Central memory CD8-positive, alpha-beta T cell (primary cell): ENCODE measurements around the gene CCDC93.
A peak's percentile ranks its signal among the peaks of the same experiment; 100 is the strongest.
"Not testable (repeated sequence)": the region's sequence is repeated elsewhere in the genome, so short reads cannot be mapped to it uniquely, and the experiment has no call there.

Experiments used
- ATAC-seq: fragments of 150-1000 bp; cut with Tn5 transposase; replicated peaks from 2 replicates; pipeline ENCODE4 v1.10.0; 2022; ENCODE audit warnings: mild to moderate bottlenecking, moderate FRiP score, moderate number of reproducible peaks; ENCODE audit not compliant: poor library complexity, severe bottlenecking; ENCODE audit errors: extremely low read depth
- DNase-seq, 2 donors: peaks; one replicate each; pipeline ENCODE4 v3.0.0; 2021; ENCODE audit warnings: low spot score in 2 of 2
- H3K27ac Mint-ChIP-seq: one replicate; pipeline ENCODE4 v1.8.0; 2022; ENCODE audit warnings: low read depth, mild to moderate bottlenecking, moderate library complexity, mixed read lengths
- H3K27me3 Mint-ChIP-seq: one replicate; pipeline ENCODE4 v1.8.0; 2022; ENCODE audit warnings: mixed read lengths
- H3K36me3 Mint-ChIP-seq: one replicate; pipeline ENCODE4 v1.8.0; 2022; ENCODE audit warnings: mild to moderate bottlenecking, moderate library complexity, mixed read lengths; ENCODE audit not compliant: insufficient read depth
- H3K4me1 Mint-ChIP-seq: one replicate; pipeline ENCODE4 v1.8.0; 2022; ENCODE audit warnings: mixed read lengths
- H3K4me3 Mint-ChIP-seq: one replicate; pipeline ENCODE4 v1.8.0; 2022; ENCODE audit warnings: mild to moderate bottlenecking, moderate library complexity, mixed read lengths
- H3K9me3 Mint-ChIP-seq: one replicate; pipeline ENCODE4 v1.8.0; 2022; ENCODE audit warnings: mixed read lengths

The CCDC93 gene

DNA sequence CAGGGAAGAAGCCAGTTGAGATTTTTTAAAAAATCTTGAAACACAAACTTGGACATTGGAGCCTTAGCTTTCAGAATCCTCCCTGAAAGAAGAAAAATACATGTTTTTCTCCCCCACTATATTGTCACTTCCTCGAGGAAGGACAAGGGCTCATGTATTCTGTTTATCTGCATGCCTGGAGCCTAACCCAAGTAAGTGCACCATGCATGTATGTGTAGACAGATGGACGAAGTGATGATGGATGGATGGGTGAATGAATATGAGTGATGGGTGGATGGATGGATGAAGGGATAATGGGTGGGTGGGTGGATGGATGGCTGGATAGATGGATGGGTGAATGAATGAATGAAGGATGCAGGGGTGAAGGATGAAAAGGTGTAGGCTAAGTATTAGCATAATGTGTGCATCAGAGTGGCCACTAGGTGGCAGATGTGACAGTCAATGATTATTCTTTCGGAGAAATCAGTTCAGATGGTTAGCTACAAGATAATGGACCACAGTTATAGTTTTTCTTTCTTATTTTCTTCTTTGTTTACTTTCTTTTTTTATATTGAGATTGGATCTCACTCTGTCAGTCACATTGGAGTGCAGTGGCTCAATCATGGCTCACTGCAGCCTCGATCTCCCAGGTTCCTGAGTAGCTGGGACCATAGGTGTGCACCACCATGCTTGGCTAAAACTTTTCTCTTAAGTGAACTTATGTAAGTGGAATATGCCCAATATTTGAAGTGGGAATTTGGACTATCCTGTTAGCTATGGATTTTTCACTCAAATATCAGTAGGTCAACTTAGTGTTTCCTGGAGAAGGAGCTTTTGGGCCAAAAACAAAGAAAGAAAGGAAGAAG, 18.5 kb upstream of the CCDC93 start:
- H3K36me3 Mint-ChIP-seq = no peaks in the 10 kb centered on the region
- H3K4me1 Mint-ChIP-seq = no peaks in the 10 kb centered on the region
- H3K27ac Mint-ChIP-seq = no peak overlapping the region
- peaks cover 6% of the 10 kb centered on the region for H3K9me3 Mint-ChIP-seq
- ATAC-seq = peak; percentile 43
- no peak for DNase-seq
- no peak overlapping the region for H3K4me3 Mint-ChIP-seq
- H3K27me3 Mint-ChIP-seq = peaks cover 68% of the 10 kb centered on the region

DNA sequence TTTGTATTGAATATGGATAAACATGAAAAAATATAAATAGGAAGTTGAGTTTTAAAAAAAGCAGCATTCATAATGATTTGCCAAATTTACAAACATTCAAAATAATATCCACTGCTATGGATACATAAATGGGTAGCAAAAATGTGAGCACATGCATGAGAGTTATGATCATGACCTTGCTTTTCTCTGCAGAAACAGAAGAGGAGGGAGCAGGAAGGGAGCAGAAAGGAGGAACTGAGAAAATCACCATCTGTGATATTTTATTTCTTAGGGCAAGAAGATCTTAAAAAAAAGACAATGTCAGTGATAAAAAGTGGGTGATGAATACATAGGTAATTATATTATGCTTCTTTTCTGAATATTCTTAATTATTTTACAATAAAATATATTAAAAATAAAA, 17.7 kb upstream of the CCDC93 start:
- H3K4me3 Mint-ChIP-seq = no peak overlapping the region
- no peak for ATAC-seq
- H3K36me3 Mint-ChIP-seq = no peaks in the 10 kb centered on the region
- peaks cover 68% of the 10 kb centered on the region for H3K27me3 Mint-ChIP-seq
- no peak overlapping the region for H3K27ac Mint-ChIP-seq
- DNase-seq = no peak
- H3K4me1 Mint-ChIP-seq = no peaks in the 10 kb centered on the region
- peaks cover 6% of the 10 kb centered on the region for H3K9me3 Mint-ChIP-seq

DNA sequence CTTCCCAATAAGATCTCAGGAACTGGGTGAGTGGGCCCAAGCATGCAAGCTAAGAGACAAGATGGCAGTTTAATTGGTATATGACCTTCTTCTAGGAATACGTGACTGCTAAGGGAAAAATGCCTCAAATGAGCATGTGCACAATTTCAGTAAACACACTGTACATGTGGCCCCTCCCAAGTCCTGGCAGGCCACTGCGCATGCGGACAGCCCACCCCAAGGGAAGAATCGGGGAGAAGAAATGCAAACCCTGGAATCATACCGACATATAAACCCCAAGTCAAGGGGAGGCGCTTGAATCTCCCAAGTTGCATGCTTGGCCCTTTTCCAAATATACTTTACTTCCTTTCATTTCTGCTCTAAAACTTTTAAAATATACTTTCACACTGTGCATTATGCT, 15.2 kb upstream of the CCDC93 start:
- ATAC-seq (no peak), DNase-seq (no peak)
- Mint-ChIP-seq H3K4me3 (no peak overlapping the region), H3K27ac (no peak overlapping the region), H3K9me3 (no peaks in the 10 kb centered on the region), H3K27me3 (peaks cover 55% of the 10 kb centered on the region), H3K4me1 (no peaks in the 10 kb centered on the region), H3K36me3 (no peaks in the 10 kb centered on the region)

DNA sequence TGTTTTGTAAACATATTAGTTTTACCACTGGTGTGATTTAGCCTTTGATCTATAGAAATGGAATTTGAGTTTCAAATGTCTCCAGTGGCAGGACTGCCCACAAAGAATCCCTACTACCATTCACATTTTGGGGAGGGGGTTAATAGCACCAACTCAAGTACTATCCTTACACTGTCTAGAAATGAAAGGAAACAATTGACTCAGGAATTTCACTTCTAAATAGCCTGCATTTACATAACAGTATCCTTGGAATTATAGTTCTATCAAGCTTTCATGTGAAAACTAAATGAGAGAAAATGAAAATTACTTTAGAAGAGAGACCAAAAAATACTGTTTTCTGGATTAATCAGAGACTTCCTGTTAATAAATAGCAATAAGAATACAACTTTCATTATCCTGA, 7.5 kb upstream of the CCDC93 start:
- DNase-seq (no peak), ATAC-seq (no peak)
- Mint-ChIP-seq H3K4me1 (no peaks in the 10 kb centered on the region), H3K9me3 (no peaks in the 10 kb centered on the region), H3K36me3 (no peaks in the 10 kb centered on the region), H3K27ac (no peak overlapping the region), H3K4me3 (no peak overlapping the region), H3K27me3 (peaks cover 35% of the 10 kb centered on the region)

DNA sequence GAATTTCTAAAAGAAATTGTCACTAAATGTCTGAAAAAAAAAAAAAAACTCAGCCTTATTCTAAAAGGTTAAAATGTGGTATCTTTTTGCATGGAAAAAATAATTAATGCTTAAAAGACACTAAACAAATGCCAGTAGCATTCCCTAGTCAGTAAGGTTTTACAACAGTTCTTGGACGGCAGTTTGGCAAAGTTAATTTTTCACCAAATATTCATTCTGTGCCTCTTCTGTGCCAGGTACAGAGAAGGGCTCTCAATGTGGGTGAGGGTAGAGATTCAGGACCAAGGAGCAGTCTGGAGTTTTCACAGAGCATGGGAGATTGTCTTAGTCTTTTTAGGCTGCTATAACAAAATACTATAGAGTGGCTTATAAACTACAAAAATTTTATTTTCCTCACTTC, 6.0 kb upstream of the CCDC93 start:
- ATAC-seq = no peak
- no peak overlapping the region for H3K4me3 Mint-ChIP-seq
- H3K4me1 Mint-ChIP-seq = no peaks in the 10 kb centered on the region
- peaks cover 30% of the 10 kb centered on the region for H3K27me3 Mint-ChIP-seq
- no peaks in the 10 kb centered on the region for H3K9me3 Mint-ChIP-seq
- H3K27ac Mint-ChIP-seq = no peak overlapping the region
- DNase-seq = no peak
- no peaks in the 10 kb centered on the region for H3K36me3 Mint-ChIP-seq

DNA sequence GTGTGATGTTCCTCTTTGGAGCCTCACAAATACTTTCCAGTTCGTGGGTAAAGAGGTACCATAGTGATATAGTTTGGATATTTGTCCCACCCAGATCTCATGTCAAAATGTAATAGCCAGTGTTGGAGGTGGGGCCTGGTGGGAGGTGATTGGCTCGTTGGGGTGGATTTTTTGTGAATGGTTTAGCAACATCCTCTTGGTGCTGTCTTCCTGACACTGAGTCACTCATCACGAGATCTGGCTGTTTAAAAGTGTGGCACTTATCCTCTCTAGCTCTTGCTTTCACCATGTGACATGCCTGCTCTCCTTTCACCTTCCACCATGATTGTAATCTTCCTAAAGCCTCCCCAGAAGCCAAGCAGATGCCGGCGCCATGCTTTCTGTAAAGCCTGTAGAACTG, 3.0 kb upstream of the CCDC93 start:
- no peak for DNase-seq
- no peaks in the 10 kb centered on the region for H3K9me3 Mint-ChIP-seq
- peaks cover 14% of the 10 kb centered on the region for H3K36me3 Mint-ChIP-seq
- no peak overlapping the region for H3K27ac Mint-ChIP-seq
- H3K4me3 Mint-ChIP-seq = no peak overlapping the region
- ATAC-seq = no peak
- H3K4me1 Mint-ChIP-seq = peaks cover 10% of the 10 kb centered on the region
- H3K27me3 Mint-ChIP-seq = peaks cover 23% of the 10 kb centered on the region

DNA sequence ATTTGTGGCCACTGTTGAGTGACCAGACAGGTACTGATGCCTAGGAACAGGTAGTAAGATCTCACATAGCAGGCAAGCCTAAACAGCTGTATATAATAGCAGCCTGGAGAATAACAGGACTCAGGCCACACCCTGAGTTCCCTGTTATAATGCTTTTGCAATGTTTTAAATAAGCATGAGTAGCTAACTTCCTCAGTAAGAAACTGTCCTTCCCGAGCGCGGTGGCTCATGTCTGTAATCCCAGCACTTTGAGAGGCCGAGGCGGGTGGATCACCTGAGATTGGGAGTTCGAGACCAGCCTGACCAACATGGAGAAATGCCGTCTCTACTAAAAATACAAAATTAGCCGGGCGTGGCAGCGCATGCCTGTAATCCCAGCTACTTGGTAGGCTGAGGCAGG, 1.9 kb upstream of the CCDC93 start:
- H3K36me3 Mint-ChIP-seq = peaks cover 19% of the 10 kb centered on the region
- not testable (repeated sequence) for H3K4me3 Mint-ChIP-seq, H3K9me3 Mint-ChIP-seq, DNase-seq, H3K27ac Mint-ChIP-seq, ATAC-seq
- H3K27me3 Mint-ChIP-seq = peaks cover 17% of the 10 kb centered on the region
- H3K4me1 Mint-ChIP-seq = peaks cover 20% of the 10 kb centered on the region

DNA sequence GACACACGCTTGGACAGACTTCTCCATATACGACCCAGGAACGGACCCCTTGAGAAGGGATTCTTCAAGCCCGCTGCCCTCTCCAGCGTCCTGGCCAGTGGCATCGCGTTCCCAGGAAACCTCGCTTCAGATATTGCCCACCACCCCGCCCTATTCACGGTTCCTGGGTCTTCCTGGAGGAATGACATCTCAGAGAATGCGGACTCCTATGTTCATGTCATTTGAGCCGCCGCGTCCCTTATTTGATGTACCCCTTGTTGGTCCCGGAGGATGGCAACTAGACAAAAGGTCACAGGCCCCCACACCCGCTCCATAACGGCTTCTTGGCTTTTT, 588 bp upstream of the CCDC93 start:
- Mint-ChIP-seq H3K27ac (peak overlapping the region; percentile 87), H3K36me3 (peaks cover 19% of the 10 kb centered on the region)
- DNase-seq = no peak

DNA sequence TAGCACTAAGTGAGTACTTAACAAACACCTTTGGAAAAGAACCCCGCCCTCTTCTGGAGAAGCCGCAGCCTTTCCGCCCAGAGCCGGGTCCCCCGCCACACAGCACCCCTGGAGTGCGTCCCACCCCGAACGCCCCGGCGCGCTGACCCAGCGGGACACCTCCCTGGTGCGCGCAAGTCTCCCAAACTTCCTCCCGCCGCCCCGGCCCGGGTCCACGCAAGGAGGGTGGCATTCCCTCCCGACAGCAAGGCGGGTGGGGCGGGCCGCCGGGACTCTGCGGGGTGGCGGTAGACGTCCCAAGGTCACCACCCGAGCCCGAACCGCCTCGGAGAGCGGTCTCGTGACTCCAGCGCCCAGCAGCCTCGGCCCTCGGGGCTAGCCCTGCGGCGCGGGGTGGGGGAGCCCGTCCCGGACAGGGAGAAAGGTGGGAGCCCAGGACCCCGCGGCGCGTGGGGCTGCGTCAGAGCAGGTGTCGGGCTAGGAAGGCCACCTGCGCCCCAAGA, 598 bp downstream of the CCDC93 start:
- DNase-seq (peak; percentile 14 to 18), ATAC-seq (peak; percentile 18)
- H3K4me1 Mint-ChIP-seq = peaks cover 27% of the 10 kb centered on the region

More for the DNA sequence above, 588 bp upstream of the CCDC93 start:
- no peaks in the 10 kb centered on the region for H3K9me3 Mint-ChIP-seq
- peaks cover 27% of the 10 kb centered on the region for H3K4me1 Mint-ChIP-seq
- ATAC-seq = no peak
- H3K27me3 Mint-ChIP-seq = peaks cover 11% of the 10 kb centered on the region
- H3K4me3 Mint-ChIP-seq = peak overlapping the region; percentile 87

DNA sequence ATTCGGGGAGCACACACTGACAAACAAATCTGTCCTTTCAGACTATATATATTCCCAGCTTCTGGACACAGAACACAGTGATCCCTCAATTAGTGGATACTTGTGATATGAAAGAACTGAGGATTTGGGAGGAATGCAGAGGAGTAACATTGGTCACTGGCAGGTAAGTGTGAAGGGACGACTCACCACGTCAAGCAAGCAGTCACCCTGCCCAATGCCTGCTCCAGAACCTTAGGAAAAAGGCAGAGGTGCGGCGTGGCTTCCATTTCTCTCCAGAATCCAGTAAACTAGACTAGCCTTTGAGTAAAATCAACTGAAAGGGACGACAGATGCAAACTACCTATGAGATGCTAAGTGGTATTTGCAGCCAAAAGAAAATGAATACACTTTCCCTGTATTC, 1.1 kb downstream of the CCDC93 start:
- DNase-seq = no peak
- Mint-ChIP-seq H3K27ac (peak overlapping the region; percentile 87), H3K4me1 (peaks cover 27% of the 10 kb centered on the region), H3K36me3 (peaks cover 28% of the 10 kb centered on the region), H3K4me3 (peak overlapping the region; percentile 87), H3K9me3 (no peaks in the 10 kb centered on the region), H3K27me3 (no peaks in the 10 kb centered on the region)
- ATAC-seq = no peak

More for the DNA sequence above, 598 bp downstream of the CCDC93 start:
- Mint-ChIP-seq H3K27me3 (no peaks in the 10 kb centered on the region), H3K4me3 (peak overlapping the region; percentile 87), H3K27ac (peak overlapping the region; percentile 87), H3K36me3 (peaks cover 23% of the 10 kb centered on the region), H3K9me3 (no peaks in the 10 kb centered on the region)

DNA sequence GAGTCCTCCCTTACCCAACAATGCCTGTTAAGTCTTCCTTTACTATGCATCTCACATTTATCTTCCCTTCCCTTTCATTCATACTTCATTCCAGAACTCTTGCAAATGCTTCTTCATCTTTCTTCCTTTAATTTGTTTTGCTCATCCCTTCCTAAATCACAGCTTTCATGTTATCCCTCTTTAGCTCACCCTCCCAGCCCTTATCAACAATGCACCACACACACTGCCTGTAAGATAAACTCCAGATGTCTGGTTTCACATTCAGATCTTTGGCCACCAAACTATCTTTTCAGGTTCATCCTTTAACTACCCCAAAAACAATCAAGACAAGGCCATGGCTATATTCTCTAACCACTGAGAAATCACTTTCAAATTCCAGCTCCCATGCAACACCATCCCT, 3.4 kb downstream of the CCDC93 start:
- Mint-ChIP-seq H3K4me3 (no peak overlapping the region), H3K9me3 (no peaks in the 10 kb centered on the region), H3K36me3 (peaks cover 48% of the 10 kb centered on the region), H3K27ac (peak overlapping the region; percentile 12), H3K4me1 (peaks cover 27% of the 10 kb centered on the region), H3K27me3 (no peaks in the 10 kb centered on the region)
- ATAC-seq (no peak), DNase-seq (no peak)

DNA sequence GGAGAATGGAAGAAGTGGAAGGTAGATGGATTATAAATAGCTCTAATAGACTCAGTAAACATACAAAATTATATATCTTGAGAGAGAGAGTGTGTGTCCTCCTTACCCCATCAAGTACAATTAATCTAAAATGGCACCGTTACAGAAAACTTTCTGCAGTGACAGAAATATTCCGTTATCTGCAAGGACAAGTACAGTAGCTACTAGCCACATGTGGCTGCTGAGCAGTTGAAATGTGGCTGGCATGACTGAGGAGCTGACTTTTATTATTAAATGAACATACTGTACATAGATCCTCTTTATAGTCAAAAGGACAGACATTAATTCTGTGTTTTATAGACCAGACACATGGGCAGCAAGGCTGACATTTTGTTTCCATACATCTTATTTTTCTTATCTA, 7.0 kb downstream of the CCDC93 start:
- peaks cover 24% of the 10 kb centered on the region for H3K4me1 Mint-ChIP-seq
- H3K9me3 Mint-ChIP-seq = no peaks in the 10 kb centered on the region
- H3K36me3 Mint-ChIP-seq = peaks cover 48% of the 10 kb centered on the region
- no peak overlapping the region for H3K4me3 Mint-ChIP-seq
- no peak overlapping the region for H3K27ac Mint-ChIP-seq
- DNase-seq (no peak), ATAC-seq (no peak)
- H3K27me3 Mint-ChIP-seq = no peaks in the 10 kb centered on the region

DNA sequence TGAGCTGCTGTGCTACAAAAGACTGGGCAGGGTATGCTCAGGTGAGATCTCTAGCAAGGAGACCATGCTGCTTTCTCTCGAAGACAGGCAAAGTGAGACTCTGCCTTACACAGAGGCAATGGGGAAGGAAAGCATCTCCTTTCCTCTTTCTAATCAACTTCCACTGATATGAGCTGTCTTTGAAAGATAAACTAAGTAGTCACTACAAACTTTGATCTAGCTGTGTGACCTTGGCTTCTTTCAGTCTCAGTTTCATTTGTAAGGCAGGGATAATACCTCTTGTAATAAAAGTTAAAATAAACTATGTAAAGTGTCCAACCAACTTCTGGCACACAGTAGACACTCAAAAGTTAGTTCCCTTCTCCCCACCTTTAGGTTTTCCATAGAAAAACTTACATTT, 7.5 kb downstream of the CCDC93 start:
- H3K4me1 Mint-ChIP-seq = peaks cover 19% of the 10 kb centered on the region
- H3K9me3 Mint-ChIP-seq = no peaks in the 10 kb centered on the region
- H3K36me3 Mint-ChIP-seq = peaks cover 47% of the 10 kb centered on the region
- no peak for ATAC-seq
- peak overlapping the region; percentile 57 for H3K27ac Mint-ChIP-seq
- no peak overlapping the region for H3K4me3 Mint-ChIP-seq
- no peak for DNase-seq
- no peaks in the 10 kb centered on the region for H3K27me3 Mint-ChIP-seq
